ENCODE results near the gene TXNIP.
"Not testable (repeated sequence)": the region's sequence is repeated elsewhere in the genome, so short reads cannot be mapped to it uniquely, and the experiment has no call there.

TXNIP gene, protein sequence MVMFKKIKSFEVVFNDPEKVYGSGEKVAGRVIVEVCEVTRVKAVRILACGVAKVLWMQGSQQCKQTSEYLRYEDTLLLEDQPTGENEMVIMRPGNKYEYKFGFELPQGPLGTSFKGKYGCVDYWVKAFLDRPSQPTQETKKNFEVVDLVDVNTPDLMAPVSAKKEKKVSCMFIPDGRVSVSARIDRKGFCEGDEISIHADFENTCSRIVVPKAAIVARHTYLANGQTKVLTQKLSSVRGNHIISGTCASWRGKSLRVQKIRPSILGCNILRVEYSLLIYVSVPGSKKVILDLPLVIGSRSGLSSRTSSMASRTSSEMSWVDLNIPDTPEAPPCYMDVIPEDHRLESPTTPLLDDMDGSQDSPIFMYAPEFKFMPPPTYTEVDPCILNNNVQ

GRCh38 chr1:145996433-145997015 lies at the start of gene TXNIP:
TXNIP (minus strand) TSS chr1:145996579; CDS start chr1:145996266, 313 bp downstream.
- DNase-seq = peak; percentile 92

DNA sequence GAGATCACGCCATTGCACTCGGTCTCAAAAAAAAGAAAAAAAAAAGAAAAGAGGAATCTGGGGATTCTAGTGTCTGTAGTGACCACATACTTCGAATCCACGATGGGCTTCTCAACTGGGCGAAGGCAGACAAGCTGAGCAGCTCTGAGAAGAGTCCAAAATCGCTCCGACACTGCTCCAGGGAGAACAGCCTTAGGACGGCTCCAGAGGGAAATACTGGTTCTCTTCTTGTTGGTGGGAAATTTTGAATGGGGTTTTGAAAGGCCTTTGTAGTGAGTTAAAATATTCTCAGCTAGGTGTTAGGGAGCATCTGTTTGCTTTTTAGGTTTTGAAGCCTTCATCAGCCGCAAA lies 43.4 kb upstream of the TXNIP start:
- no peak for DNase-seq

DNA sequence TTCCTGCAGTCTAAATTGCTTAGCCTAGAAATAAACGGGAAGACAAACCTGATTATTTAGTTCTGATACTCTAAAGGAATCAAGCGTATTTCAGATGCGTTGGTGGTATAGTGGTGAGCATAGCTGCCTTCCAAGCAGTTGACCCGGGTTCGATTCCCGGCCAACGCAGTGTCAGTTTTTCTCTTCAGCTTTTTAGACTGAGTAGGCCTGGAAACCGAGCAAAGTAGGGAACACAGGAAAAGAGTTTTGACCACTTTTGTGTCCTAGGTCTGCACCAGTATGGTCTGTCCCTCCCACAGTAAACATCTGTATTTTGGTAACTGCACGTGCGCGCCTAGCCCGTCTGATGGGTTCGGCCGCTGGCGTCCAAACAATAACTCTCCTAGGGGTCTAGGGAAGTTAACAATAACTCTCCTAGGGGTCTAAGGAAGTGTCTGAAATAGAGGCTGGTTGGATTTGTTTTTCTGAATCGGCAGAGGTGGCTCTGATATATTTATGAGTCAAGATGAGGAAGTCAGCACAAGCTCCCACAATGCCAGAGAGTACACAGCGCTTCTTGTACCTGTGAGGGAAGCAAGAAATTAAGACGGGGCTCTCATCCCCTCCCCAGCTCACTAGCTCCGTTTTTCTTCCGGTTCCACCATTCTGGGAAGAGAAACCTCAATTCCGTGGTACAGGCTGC lies 40.7 kb upstream of the TXNIP start:
- DNase-seq = peak; percentile 56

- DNase-seq = no peak
Measured at GRCh38 chr1:146036241-146036964, 40.0 kb upstream of the TXNIP start.

DNA sequence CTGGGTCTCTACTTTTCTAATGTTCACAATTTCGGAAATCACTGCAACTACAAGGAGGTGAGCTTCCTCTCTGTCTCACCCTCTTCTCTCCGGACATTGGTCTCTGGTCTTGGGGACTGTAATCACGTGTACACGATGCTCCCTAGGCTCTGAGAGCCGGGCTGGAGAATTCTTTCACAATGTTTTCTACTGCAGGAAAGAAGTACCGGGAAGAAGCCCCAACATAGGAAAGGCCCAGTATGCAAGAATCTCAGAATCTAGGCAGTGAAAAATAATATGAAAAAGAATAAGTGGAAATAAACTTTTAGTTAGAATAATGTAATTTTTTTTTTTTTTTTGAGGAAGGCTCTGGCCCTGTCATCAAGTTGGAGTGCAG lies 38.7 kb upstream of the TXNIP start:
- DNase-seq = no peak

GRCh38 chr1:146032631-146033219 lies 36.3 kb upstream of the TXNIP start:
- no peak for DNase-seq

- DNase-seq = no peak
Measured at GRCh38 chr1:146031476-146031875, 35.1 kb upstream of the TXNIP start.

- no peak for DNase-seq
Measured at GRCh38 chr1:146029117-146029516, 32.7 kb upstream of the TXNIP start.

GRCh38 chr1:146026650-146027049 lies 30.3 kb upstream of the TXNIP start:
- DNase-seq = not testable (repeated sequence)

DNA sequence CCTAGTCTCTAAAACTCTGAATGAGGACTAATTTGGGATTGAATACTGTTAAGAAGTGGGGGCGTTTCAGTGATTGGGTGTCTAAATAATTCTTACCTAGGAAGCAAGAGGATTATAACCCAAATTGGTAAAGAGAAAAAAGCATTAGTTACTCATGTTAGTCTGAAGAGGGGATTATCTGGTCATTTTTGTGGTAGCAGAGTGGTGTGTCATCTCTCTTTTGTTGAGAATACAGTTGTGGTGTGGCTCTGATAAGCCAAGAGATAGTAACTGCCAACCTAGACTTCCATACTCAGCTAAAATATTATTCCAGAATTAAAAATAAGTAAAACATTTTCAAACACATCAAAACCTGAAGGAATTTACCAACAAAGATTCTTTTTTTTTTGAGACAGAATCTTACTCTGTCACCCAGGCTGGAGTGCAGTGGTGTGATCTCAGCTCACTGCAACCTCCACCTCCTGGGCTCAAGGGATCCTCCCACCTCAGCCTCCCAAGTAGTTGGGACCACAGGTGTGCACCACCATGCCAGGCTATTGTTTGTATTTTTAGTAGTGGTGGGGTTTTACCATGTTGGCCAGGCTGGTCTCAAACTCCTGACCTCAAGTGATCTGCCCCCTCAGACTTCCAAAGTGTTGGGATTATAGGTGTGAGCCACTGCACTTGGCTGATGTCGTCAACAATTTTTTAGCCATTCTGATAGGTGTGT lies 29.6 kb upstream of the TXNIP start:
- DNase-seq = not testable (repeated sequence)

DNA sequence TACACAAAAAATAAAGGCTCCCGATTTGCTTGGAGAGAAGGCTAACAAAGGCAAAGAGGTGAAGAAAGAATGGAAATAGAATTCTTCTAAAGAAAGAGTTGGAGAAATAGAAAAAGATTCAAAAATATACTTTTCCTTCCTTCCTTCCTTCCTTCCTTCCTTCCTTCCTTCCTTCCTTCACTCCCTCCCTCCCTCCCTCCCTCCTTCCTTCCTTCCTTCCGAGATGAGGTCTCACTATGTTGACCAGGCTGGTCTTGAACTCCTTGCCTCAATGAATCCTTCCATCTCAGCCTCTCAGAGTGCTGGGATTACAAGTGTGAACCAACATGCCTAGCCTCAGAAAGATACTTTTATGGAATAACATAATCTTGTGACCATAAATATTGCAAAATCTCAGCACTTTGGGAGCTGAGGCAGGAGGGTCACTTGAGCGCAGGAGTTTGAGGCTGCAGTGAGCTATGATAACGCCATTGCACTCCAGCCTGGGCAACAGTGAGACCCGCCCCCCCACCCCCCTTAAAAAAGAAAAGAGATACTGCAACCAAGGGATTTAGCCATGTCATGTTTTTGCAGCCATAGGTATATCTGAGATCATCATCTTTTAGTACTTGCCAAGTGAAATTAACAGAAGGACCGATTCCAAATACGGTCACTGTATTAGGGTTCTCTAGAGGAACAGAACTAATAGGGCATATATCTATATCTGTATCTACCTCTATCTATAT lies 26.2 kb upstream of the TXNIP start:
- no peak for DNase-seq

- DNase-seq = no peak
Measured at GRCh38 chr1:146021622-146022402, 25.4 kb upstream of the TXNIP start, which contains the start of gene HJV. HJV (minus strand) TSS chr1:146021735; CDS start chr1:146020231, 1,504 bp downstream.

GRCh38 chr1:146021050-146021445 lies 24.7 kb upstream of the TXNIP start:
- no peak for DNase-seq

DNA sequence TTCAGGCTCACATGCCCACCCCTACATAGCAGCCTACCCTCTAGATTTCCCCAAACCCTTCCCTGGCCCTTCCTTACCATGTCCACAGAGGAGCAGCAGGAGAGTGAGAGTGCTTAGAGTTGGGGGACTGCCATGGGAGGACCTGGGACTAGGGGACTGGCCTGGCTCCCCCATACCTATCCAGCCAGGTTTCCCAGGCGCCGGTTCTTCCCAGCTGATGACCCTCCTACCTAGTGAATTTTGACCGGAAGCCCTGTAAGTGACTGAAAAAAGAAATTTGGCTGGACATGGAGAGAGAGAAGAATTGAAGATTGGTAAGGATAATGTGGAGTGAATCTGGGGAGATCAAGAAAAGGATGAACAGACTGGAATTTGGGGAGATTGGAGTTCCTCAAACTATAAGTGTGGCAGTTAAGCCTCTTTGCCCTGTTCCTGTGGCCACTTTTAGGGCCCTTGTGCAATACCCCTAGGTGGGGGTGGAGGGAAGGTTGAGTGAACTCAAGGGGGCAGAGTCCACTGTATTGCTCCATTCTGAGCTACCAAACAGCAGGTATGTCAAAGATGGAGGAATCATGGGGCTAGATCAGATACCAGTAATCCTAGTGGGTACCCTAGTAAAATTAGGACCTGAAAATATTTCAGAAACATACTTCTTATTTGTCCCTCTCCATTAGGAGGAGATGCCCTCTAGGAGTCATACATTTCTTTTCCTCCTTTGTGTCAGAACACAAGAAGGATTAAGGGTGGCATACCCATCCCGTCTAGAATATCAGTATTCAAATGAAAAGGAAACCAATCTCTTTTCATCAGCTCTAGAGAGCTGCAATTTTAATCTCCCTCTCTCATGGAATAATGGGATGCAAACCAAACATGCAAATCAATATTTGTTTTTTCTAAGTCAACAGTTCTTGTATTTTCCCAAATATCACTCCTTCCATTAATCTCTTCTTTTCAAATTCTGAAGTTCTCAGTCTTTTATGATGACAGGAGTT lies 24.0 kb upstream of the TXNIP start:
- DNase-seq = no peak

- no peak for DNase-seq
Measured at GRCh38 chr1:146019231-146020057, 23.1 kb upstream of the TXNIP start.

DNA sequence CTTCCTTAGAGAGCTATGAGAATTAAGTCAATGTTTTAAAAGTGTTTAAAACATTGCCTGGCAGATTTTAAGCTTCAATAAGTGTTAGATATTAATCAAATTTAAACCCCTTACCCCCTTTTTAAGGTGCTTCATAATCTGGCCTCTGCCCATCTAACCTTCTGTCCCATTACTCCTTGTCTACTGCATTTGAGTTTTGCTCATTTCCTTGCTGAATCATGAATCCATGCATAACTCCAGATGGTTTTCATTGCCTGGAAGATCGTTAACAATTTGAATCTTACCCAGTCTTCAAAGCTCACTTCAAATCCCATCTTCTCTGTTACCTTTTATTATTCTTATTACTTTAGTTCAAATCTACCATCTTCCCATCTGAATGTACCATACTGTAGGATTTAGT lies 20.5 kb upstream of the TXNIP start:
- no peak for DNase-seq

DNA sequence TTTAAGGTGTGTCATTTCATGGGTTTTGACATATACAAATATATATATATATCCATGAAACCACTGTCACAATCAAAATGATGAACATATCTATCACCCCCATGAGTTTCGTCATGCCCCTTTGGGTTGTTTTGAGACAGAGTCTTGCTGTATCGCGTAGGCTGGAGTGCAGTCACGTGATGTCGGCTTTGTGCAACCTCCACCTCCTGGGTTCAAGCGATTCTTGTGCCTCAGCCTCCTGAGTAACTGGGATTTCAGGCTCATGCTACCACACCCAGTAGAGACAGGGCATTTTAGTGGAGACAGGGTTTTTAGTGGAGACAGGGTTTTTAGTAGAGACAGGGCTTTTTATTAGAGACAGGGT lies 17.2 kb upstream of the TXNIP start:
- DNase-seq = no peak

- DNase-seq = peak; percentile 62
Measured at GRCh38 chr1:146012703-146013558, 16.6 kb upstream of the TXNIP start.

Data from activated gamma-delta T cell treated with Interleukin-2 at 50 U/mL for 16 hours (primary cell).